ENCODE measurements around the gene ADIG. TPM values are rescaled to one million over a fixed set of nuclear protein-coding genes. Genes with fewer than 3 reads are reported as not detected.

ADIG gene
- total RNA-seq, 4 donors from 2014 or later, result not detected

DNA sequence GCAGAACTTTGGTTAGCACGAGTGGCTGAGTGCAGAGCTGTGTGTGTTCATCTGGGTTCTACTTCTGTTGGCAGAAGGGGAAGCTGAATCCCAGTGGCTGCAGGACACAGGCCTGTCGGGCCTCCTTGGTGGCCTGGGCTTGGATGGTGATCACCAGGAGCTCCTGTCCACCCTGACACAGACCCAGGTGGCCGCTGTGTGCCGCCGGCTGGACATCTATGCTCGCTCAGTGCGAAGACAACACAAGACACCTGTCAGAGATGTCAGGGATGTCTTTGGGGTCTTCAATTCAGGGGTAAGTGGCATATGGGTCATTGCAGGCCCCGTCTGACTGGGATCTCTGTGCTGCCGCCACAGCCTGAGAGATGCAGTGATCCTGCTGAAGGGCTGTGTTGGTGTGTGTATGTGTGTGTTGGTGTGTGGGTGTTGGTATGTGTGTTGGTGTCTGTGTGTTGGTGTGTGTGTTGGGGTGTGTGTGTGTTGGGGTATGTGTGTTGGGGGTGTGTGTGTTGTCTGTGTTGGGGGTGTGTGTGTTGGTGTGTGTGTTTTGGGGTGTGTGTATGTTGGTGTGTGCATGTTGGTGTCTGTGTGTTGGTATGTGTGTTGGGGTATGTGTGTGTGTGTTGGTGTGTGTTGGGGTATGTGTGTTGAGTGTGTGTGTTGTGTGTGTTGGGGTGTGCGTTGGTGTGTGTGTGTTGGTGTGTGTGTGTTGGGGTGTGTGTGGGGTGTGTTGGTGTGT lies 46.1 kb downstream of the ADIG start:
- intact Hi-C loops (cut with DNase I), result no loop called here
- TF ChIP-seq EP300 (IDR thresholded peaks at IDR 0.05) (no peak), POLR2A (IDR thresholded peaks at IDR 0.05; ENCODE audit: low read depth) (no peak), POLR2AphosphoS5 (IDR thresholded peaks at IDR 0.05) (no peak)
- TF ChIP-seq, protein P1, sequence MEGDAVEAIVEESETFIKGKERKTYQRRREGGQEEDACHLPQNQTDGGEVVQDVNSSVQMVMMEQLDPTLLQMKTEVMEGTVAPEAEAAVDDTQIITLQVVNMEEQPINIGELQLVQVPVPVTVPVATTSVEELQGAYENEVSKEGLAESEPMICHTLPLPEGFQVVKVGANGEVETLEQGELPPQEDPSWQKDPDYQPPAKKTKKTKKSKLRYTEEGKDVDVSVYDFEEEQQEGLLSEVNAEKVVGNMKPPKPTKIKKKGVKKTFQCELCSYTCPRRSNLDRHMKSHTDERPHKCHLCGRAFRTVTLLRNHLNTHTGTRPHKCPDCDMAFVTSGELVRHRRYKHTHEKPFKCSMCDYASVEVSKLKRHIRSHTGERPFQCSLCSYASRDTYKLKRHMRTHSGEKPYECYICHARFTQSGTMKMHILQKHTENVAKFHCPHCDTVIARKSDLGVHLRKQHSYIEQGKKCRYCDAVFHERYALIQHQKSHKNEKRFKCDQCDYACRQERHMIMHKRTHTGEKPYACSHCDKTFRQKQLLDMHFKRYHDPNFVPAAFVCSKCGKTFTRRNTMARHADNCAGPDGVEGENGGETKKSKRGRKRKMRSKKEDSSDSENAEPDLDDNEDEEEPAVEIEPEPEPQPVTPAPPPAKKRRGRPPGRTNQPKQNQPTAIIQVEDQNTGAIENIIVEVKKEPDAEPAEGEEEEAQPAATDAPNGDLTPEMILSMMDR (IDR thresholded peaks at IDR 0.05), result no peak
- WGBS, result 67% methylated on average over 3 of the region's 10 CpGs
- Histone ChIP-seq H3K4me3 (no peak overlapping the region), H3K36me3 (no peaks in the 10 kb centered on the region), H3K4me1 (no peaks in the 10 kb centered on the region), H3K27me3 (peaks cover 0 to 23% (median 0%) of the 10 kb centered on the region in 4 donors), H3K27ac (replicated peaks in 1 of 4) (no peak overlapping the region), H3K9me3 (peaks cover 0 to 10% (median 6%) of the 10 kb centered on the region in 4 donors)
- DNase-seq (ENCODE audit: extremely low spot score), result no peak

DNA sequence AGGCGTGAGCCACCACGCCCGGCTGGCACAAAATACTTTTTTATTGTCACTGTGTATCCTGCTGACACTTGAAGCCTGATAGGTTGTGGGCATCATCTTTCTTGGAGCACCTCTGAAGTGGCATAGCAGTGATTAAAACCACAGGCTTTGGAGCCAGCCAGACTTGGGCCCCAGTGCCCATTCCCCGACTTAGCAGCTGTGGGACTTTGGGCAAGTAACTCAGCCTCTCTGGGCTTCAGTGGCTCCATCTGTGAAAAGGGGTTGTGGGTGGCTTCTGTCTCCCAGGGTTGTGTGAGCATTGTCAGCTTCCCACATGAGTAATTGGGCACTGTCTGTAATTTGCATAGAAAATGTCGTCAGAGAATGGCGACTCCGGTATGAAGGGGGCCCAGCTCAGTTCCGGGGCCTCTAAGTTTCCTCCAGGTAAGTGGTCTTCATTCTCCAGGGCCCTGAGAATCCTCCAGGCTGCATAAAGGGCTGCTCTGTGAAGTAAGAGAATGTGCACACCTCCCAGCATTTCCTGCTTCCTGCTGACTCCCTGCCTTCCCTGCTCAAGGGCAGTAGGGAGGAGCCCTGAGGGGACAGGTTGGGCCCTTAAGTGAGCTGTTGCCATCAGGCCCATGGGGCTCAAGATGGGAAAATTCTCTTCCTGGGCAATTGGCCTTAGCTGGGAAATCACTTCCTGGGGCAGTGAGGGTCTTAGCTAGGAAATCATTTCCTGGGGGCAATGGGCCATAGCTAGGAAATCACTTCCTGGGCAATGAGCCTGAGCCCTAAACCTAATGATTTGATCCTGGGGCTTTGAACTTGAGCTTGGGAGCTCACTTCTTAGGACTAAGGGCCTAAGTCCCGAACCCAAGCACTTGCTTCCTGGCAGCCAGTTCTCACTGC lies 47.8 kb downstream of the ADIG start:
- Histone ChIP-seq H3K4me3 (no peak overlapping the region), H3K4me1 (peaks cover 0 to 5% (median 0%) of the 10 kb centered on the region in 4 donors), H3K36me3 (no peaks in the 10 kb centered on the region), H3K27ac (replicated peaks in 1 of 4) (no peak overlapping the region), H3K9me3 (peaks cover 0 to 10% (median 6%) of the 10 kb centered on the region in 4 donors), H3K27me3 (peaks cover 0 to 26% (median 0%) of the 10 kb centered on the region in 4 donors)
- intact Hi-C loops (cut with DNase I), result no loop called here
- TF ChIP-seq, protein P1 (IDR thresholded peaks at IDR 0.05), result no peak
- TF ChIP-seq POLR2A (IDR thresholded peaks at IDR 0.05; ENCODE audit: low read depth) (no peak), POLR2AphosphoS5 (IDR thresholded peaks at IDR 0.05) (no peak), EP300 (IDR thresholded peaks at IDR 0.05) (no peak)
- 93% methylated on average over 8 of the region's 9 CpGs for WGBS
- DNase-seq (ENCODE audit: extremely low spot score), result no peak

DNA sequence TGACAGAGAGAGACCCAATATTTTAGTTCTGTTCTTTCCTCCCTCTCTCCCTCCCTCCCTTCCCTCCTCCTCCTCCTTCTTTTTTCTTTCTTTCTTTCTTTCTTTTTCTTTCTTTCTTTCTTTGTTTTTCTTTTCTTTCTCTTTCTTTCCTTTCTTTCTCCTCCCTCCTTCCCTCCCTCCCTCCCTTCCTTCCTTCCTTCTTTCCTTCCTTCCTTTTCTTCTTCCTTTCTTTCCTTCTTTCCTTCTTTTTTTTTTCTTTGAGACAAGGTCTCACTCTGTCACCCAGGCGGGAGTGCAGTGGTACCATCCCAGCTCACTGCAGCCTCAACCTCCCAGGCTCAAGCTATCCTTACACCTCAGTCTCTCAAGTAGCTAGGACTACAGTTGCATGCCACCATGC lies 49.0 kb downstream of the ADIG start:
- no peaks in the 10 kb centered on the region for H3K9me3 ChIP-seq
- no peak overlapping the region for H3K27ac ChIP-seq (replicated peaks in 1 of 4)
- peaks cover 0 to 33% (median 2%) of the 10 kb centered on the region in 4 donors for H3K27me3 ChIP-seq
- no peak for TF ChIP-seq POLR2A (IDR thresholded peaks at IDR 0.05; ENCODE audit: low read depth)
- no peak for TF ChIP-seq EP300 (IDR thresholded peaks at IDR 0.05)
- TF ChIP-seq, protein P1 (IDR thresholded peaks at IDR 0.05), result no peak
- no peak for TF ChIP-seq POLR2AphosphoS5 (IDR thresholded peaks at IDR 0.05)
- intact Hi-C loops (cut with DNase I), result no loop called here
- no peaks in the 10 kb centered on the region for H3K36me3 ChIP-seq
- peaks cover 0 to 6% (median 0%) of the 10 kb centered on the region in 4 donors for H3K4me1 ChIP-seq
- no peak overlapping the region for H3K4me3 ChIP-seq
- DNase-seq (ENCODE audit: extremely low spot score), result no peak
- WGBS, result 85% methylated on average over 1 of the region's 1 CpG

DNA sequence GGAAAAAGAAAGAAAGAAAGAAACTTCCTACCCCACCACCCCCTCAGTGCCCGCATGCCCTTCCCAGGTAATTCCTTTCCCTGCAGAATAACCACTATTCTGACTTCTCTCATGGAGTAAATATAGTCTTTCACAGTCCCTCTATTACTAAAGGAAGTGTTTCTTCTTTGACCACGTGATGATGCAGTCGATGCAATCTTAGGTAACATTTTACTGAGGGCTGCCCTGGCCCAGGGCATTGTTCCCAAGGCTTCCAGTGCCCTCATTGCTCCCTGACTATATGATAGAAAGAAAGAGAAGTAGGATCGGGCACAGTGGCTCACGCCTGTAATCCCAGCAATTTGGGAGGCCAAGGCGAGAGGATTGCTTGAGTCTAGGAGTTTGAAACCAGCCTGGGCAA lies 49.7 kb downstream of the ADIG start:
- intact Hi-C loops (cut with DNase I), result no loop called here
- no peaks in the 10 kb centered on the region for H3K9me3 ChIP-seq
- H3K27ac ChIP-seq (replicated peaks in 1 of 4), result no peak overlapping the region
- no peak for DNase-seq (ENCODE audit: extremely low spot score)
- H3K4me3 ChIP-seq, result no peak overlapping the region
- H3K27me3 ChIP-seq, result peaks cover 0 to 40% (median 2%) of the 10 kb centered on the region in 4 donors
- WGBS, result 80% methylated on average over 6 of the region's 6 CpGs
- peaks cover 0 to 6% (median 0%) of the 10 kb centered on the region in 4 donors for H3K4me1 ChIP-seq
- TF ChIP-seq, protein P1 (IDR thresholded peaks at IDR 0.05), result no peak
- no peaks in the 10 kb centered on the region for H3K36me3 ChIP-seq
